ENCODE data around the gene ZCCHC7.

DNA sequence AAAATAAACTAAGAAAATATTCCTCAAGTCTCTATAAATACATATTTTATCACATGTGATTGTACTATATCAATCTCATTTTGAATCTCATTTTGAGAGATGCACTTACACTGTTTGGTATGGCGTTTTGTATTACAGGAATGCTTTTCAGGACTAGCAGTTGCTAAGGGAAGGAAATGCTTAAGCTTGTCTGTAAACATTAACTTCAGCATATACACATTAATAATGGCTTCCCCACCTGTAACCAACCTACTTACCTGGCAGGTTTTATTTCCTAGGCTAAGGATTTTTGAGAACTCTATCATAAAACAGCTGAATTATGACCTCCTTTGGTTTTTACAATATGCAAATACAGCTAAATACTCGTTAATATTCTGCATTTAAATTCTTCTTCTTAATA is 161.2 kb downstream of the ZCCHC7 start:
- TF ChIP-seq, protein P1, sequence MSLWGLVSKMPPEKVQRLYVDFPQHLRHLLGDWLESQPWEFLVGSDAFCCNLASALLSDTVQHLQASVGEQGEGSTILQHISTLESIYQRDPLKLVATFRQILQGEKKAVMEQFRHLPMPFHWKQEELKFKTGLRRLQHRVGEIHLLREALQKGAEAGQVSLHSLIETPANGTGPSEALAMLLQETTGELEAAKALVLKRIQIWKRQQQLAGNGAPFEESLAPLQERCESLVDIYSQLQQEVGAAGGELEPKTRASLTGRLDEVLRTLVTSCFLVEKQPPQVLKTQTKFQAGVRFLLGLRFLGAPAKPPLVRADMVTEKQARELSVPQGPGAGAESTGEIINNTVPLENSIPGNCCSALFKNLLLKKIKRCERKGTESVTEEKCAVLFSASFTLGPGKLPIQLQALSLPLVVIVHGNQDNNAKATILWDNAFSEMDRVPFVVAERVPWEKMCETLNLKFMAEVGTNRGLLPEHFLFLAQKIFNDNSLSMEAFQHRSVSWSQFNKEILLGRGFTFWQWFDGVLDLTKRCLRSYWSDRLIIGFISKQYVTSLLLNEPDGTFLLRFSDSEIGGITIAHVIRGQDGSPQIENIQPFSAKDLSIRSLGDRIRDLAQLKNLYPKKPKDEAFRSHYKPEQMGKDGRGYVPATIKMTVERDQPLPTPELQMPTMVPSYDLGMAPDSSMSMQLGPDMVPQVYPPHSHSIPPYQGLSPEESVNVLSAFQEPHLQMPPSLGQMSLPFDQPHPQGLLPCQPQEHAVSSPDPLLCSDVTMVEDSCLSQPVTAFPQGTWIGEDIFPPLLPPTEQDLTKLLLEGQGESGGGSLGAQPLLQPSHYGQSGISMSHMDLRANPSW (CRISPR knock-in tag; IDR thresholded peaks at IDR 0.05): no peak
- TF ChIP-seq, protein P2, sequence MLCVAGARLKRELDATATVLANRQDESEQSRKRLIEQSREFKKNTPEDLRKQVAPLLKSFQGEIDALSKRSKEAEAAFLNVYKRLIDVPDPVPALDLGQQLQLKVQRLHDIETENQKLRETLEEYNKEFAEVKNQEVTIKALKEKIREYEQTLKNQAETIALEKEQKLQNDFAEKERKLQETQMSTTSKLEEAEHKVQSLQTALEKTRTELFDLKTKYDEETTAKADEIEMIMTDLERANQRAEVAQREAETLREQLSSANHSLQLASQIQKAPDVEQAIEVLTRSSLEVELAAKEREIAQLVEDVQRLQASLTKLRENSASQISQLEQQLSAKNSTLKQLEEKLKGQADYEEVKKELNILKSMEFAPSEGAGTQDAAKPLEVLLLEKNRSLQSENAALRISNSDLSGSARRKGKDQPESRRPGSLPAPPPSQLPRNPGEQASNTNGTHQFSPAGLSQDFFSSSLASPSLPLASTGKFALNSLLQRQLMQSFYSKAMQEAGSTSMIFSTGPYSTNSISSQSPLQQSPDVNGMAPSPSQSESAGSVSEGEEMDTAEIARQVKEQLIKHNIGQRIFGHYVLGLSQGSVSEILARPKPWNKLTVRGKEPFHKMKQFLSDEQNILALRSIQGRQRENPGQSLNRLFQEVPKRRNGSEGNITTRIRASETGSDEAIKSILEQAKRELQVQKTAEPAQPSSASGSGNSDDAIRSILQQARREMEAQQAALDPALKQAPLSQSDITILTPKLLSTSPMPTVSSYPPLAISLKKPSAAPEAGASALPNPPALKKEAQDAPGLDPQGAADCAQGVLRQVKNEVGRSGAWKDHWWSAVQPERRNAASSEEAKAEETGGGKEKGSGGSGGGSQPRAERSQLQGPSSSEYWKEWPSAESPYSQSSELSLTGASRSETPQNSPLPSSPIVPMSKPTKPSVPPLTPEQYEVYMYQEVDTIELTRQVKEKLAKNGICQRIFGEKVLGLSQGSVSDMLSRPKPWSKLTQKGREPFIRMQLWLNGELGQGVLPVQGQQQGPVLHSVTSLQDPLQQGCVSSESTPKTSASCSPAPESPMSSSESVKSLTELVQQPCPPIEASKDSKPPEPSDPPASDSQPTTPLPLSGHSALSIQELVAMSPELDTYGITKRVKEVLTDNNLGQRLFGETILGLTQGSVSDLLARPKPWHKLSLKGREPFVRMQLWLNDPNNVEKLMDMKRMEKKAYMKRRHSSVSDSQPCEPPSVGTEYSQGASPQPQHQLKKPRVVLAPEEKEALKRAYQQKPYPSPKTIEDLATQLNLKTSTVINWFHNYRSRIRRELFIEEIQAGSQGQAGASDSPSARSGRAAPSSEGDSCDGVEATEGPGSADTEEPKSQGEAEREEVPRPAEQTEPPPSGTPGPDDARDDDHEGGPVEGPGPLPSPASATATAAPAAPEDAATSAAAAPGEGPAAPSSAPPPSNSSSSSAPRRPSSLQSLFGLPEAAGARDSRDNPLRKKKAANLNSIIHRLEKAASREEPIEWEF (CRISPR knock-in tag; IDR thresholded peaks at IDR 0.05): no peak
- TF ChIP-seq ZKSCAN8 (CRISPR knock-in tag; IDR thresholded peaks at IDR 0.05) (no peak), ATF1 (CRISPR knock-in tag; IDR thresholded peaks at IDR 0.05) (no peak), ATF1 (tag; IDR thresholded peaks at IDR 0.05) (no peak), SP1 (CRISPR knock-in tag; IDR thresholded peaks at IDR 0.05) (no peak), BRCA1 (IDR thresholded peaks at IDR 0.05) (no peak), BRCA1 (CRISPR knock-in tag; IDR thresholded peaks at IDR 0.05) (no peak), HCFC1 (IDR thresholded peaks at IDR 0.05; ENCODE audit: low read depth, low read length) (no peak), JUND (IDR thresholded peaks at IDR 0.05; ENCODE audit: borderline replicate concordance, low read depth, low read length) (no peak), JUND (tag; IDR thresholded peaks at IDR 0.05; ENCODE audit: borderline replicate concordance, low read depth, low read length) (no peak), POLR2AphosphoS5 (IDR thresholded peaks at IDR 0.05; ENCODE audit: control insufficient read depth, insufficient read depth, low read depth, low read length) (no peak), NCOA2 (IDR thresholded peaks at IDR 0.05; ENCODE audit: partially characterized antibody in 2 of 2) (no peak), EZH2 (IDR thresholded peaks at IDR 0.05; ENCODE audit: borderline replicate concordance, low read depth, low read length) (no peak), FOXA1 (IDR thresholded peaks at IDR 0.05; ENCODE audit: borderline replicate concordance) (no peak)
